ENCODE results near the gene BTLA.
"Not testable (repeated sequence)": the region's sequence is repeated elsewhere in the genome, so short reads cannot be mapped to it uniquely, and the experiment has no call there.

BTLA gene

GRCh38 chr3:112498914-112499711 lies at the start of gene BTLA:
Gene BTLA, minus strand, starts transcription at chr3:112499472. Its CDS starts 114 bp downstream, at chr3:112499358.
- DNase-seq: no peak

- DNase-seq: no peak
These were observed 47.0 kb upstream of the BTLA start for GRCh38 chr3:112546216-112546759.

GRCh38 chr3:112539825-112540650 lies 40.8 kb upstream of the BTLA start:
- DNase-seq: no peak

GRCh38 chr3:112531358-112531781 lies 32.1 kb upstream of the BTLA start:
- DNase-seq: no peak

- no peak for DNase-seq
These were observed 31.3 kb upstream of the BTLA start for GRCh38 chr3:112530573-112530972.

GRCh38 chr3:112524127-112524526 lies 24.9 kb upstream of the BTLA start:
- DNase-seq: not testable (repeated sequence)

- DNase-seq: no peak
These were observed 20.2 kb upstream of the BTLA start for GRCh38 chr3:112519424-112520001.

- not testable (repeated sequence) for DNase-seq
These were observed 19.7 kb upstream of the BTLA start for GRCh38 chr3:112518970-112519369.

- no peak for DNase-seq
These were observed 15.4 kb upstream of the BTLA start for GRCh38 chr3:112514527-112515128.

- no peak for DNase-seq
These were observed 13.0 kb upstream of the BTLA start for GRCh38 chr3:112512320-112512719.

- DNase-seq: no peak
These were observed 9.6 kb upstream of the BTLA start for GRCh38 chr3:112508860-112509259.

- no peak for DNase-seq
These were observed 9.0 kb upstream of the BTLA start for GRCh38 chr3:112508261-112508660.

GRCh38 chr3:112505907-112506306 lies 6.6 kb upstream of the BTLA start:
- no peak for DNase-seq

GRCh38 chr3:112504123-112504522 lies 4.9 kb upstream of the BTLA start:
- no peak for DNase-seq

- no peak for DNase-seq
These were observed 4.2 kb upstream of the BTLA start for GRCh38 chr3:112503304-112503972.

GRCh38 chr3:112500621-112501020 lies 1.3 kb upstream of the BTLA start:
- no peak for DNase-seq

GRCh38 chr3:112497897-112498548 lies 1.2 kb downstream of the BTLA start:
- DNase-seq: no peak

GRCh38 chr3:112496366-112497067 lies 2.8 kb downstream of the BTLA start:
- DNase-seq: no peak

GRCh38 chr3:112494448-112494767 lies 4.9 kb downstream of the BTLA start:
- not testable (repeated sequence) for DNase-seq

- DNase-seq: no peak
These were observed 7.1 kb downstream of the BTLA start for GRCh38 chr3:112492124-112492523.

- no peak for DNase-seq
These were observed 7.9 kb downstream of the BTLA start for GRCh38 chr3:112491373-112491772.

All from activated CD4-positive, CD25-positive, alpha-beta regulatory T cell treated with anti-CD3 and anti-CD28 coated beads, Interleukin-2, amount 50 U/mL, for 72 hours (primary cell).